GM18498 (cell line): Measurements from ENCODE around the gene GNG7.
A peak's percentile ranks its signal among the peaks of the same experiment; 100 is the strongest.
"Not testable (repeated sequence)": the region's sequence is repeated elsewhere in the genome, so short reads cannot be mapped to it uniquely, and the experiment has no call there.

Experiments
- ATAC-seq: cut with Tn5 transposase; IDR thresholded peaks from one replicate; pipeline ENCODE4 v1.9.1; 2021; ENCODE audit warnings: mild to moderate bottlenecking, moderate library complexity; ENCODE audit not compliant: unreplicated experiment

GNG7 gene

DNA sequence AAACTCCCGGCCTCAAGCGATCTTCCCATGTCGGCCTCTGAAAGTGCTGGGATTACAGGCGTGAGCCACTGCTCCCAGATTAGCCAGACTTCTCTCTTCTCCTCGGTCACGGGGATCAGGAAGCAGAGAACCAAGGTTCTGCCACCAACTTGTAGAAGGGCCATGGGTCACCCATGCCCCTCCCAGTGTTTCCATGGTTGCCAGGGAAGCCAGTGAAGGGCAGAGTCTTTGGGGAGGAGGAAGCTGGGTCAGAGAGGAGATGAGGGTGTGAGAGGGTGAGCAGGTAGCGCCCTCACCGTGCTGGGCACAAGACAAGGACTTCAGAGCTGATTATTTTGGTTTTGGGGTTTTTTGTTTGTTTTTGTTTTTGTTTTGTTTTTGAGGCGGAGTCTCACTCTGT, 77.1 kb downstream of the GNG7 start:
- ATAC-seq = no peak

DNA sequence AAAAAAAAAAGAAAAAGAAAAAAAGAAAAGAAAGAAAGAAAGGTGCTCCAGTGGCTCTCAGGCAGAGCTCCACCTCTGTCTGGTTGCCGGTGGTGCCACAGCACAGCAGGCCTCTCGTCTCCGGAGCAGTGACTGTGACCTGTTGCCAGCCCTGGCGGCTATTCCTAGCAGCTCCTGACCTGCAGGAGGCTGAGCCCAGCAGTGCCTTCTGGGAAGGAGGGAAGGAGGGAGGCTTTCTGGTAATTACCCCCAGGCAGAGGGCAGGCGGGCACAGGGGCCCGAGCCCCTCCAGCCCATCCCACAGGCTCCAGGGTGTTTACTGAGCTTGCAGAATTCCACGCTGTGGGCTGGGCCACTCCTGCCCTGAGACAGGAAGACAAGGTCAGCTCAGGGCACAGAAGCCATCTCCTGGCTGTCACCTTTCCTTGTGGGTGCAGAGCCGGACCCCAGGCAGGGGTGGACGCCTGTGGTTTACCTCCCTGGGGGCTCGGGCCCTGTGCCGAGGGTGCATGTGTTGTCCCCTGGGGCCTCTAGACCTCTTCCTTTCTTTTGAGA, 77.9 kb downstream of the GNG7 start:
- ATAC-seq = no peak

GRCh38 chr19:2623798-2624197, 78.7 kb downstream of the GNG7 start:
- ATAC-seq = no peak

DNA sequence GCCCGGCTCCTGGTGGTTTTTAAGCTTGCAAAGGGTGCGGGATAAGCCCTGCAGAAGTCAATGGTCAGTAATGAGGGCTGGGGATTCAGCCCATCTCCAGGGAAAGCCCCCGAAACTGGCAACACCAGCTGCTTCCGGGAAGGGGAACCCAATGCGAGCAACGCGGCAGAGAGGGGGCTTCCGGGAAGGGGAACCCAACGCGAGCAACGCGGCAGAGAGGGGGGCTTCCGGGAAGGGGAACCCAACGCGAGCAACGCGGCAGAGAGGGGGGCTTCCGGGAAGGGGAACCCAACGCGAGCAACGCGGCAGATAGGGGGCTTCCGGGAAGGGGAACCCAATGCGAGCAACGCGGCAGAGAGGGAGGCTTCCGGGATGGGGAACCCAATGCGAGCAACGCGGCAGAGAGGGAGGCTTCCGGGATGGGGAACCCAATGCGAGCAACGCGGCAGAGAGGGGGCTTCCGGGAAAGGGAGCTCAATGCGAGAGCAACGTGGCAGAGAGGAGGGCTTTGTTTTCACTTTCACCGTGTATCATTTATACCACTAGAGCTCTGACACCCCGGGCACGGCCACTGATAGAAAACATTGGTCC, 80.0 kb downstream of the GNG7 start:
- not testable (repeated sequence) for ATAC-seq

DNA sequence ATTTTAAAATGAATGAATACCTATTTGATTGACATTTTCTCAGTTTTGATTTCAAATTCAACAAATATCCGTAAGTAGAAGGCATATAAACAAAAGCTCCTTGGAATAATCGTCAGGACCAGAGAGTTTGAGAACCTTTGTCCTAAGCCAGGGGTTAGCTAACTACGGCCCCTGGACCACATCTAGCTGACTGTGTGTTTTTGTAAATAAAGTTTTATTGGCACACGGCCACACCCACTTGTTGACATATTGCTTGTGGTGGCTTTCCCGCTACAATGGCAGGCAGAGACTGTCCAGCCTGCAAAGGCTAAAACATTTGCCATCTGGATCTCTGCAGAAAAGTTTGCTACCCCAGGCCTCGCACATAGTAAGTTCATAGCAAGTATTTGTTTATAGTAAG, 83.4 kb downstream of the GNG7 start:
- ATAC-seq = no peak

DNA sequence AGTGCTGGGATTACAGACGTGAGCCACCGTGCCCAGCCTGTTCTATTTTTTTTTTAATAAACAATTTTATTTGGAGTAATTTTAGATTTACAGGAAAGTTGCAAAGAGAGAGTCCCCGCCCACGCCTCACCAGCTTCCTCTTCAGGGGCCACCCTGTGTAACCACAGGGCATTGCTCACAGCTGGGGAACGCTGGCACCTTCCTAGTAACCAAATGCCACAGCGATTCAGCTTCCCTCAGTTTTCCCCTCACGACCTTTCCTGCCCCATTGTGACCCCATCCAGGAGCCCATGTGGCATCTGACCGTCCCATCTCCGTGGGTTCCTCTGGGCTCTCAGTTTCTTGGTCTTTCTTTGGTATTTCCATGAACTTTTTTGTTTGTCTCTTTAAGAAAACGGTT, 83.9 kb downstream of the GNG7 start:
- no peak for ATAC-seq

GRCh38 chr19:2617393-2618165, 84.9 kb downstream of the GNG7 start:
- no peak for ATAC-seq

- no peak for ATAC-seq
Observed at GRCh38 chr19:2616741-2617392, 85.6 kb downstream of the GNG7 start.

DNA sequence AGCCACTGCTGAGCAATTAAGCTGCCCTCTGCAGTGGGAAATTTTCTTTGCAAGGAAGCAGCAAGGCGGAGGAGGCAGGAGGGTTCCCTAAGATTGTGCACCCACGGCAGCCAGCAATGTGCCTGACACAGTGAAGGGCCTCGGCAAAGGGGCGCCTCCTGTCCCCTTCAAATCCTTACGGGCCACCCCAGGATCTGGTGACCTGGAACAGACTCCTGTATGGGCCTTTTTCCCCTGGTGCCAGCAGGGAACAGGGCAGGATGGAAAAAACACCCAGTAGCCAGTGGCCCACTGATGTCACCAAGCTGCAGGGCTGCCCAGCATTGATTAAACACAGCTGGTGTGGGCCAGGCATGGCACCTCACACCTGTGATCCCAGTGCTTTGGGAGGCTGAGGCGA, 86.7 kb downstream of the GNG7 start:
- no peak for ATAC-seq

DNA sequence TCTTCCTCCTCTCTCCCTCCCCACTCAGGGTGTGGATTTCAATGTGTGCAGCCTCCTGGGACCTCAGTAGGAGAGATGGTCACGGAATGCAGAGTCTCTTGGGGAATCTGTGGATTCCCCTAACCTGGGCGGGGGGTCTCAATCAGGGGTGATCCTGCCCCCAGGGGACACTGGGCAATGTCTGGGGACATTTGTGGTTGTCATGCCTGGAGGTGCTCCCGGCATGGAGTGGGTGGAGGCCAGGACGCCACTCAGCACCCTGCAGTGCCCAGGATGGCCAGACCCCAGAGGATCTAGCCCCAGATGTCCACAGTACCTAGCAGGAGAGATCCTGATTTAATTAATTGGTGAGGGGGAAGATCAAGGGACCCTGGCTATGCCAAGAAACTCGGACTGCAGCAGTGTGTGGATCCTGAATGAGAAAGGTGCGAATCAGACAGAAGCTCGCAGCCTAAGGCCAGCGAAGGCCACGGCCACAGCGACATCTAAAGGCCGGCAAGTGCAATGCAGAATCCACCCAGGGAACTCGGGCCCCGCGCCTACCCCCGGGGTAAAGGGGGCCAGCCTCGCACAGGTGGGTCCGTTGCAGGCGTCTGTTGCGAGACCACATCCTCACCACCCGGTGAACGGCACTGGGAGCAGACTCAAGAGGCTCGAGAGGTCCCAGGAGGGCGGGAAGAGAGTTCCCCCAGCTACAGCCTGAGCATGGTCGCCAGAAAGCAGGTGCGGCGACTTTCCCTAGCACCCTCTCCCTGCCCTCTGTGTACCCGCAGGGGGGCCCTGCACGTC, 88.8 kb downstream of the GNG7 start:
- no peak for ATAC-seq

DNA sequence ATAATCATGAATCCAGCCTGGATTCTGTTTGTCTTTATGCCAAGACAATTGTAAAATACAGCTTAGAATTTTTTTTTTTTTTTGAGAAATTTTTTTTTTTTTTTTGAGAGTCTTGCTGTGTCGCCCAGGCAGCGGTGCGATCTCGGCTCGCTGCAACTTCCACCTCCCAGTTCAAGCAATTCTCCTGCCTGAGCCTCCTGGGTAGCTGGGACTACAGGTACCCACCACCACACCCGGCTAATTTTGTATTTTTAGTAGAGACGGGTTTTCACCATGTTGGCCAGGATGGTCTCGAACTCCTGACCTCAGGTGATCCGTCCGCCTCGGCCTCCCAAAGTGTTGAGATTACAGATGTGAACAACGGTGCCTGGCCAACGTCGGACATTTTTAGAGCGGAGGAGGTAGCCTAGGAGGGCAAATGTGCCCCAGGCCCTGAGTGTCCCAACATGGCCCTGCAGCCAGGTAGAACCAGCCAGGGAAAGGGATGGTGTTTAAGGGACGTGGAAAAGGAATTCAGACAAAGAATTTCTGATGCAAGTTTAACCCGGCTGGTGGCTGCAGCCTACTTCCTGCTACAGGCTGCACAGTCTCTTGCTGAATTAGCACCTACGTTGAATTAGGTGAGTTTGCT, 89.8 kb downstream of the GNG7 start:
- no peak for ATAC-seq

GRCh38 chr19:2611483-2612464, 90.7 kb downstream of the GNG7 start:
- no peak for ATAC-seq

- ATAC-seq = no peak
Observed at GRCh38 chr19:2610637-2611482, 91.6 kb downstream of the GNG7 start.

GRCh38 chr19:2609389-2610116, 92.9 kb downstream of the GNG7 start:
- no peak for ATAC-seq

DNA sequence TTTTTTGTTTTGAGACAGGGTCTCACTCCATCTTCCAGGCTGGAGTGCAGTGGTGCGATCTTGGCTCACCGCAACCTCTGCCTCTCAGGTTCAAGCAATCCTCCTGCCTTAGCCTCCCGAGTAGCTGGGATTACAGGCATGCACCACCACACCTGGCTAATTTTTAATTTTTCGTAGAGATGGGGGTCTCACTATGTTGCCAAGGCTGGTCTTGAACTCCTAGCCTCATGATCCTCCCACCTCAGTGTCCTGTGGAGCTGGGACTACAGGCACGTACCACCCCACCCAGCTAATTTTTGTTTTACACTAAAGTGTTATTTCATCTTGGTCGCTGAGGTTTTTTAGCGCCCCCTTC, 93.5 kb downstream of the GNG7 start:
- not testable (repeated sequence) for ATAC-seq

DNA sequence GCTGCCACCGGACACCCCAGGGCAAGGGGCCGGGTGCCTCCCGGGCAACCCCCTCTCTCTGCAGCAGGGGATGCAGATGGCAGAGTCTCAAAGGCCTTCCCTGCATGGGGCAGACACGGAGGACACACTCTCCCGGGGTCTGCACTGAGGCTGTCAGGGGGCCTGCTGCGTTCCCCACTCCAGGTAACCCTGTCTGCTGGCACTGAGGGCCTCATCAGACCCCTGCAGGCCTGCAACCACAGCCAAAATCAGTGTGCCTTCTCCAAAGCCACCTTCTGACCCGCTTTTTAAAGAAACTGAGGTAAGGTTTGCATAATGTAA, 93.9 kb downstream of the GNG7 start:
- ATAC-seq = no peak

DNA sequence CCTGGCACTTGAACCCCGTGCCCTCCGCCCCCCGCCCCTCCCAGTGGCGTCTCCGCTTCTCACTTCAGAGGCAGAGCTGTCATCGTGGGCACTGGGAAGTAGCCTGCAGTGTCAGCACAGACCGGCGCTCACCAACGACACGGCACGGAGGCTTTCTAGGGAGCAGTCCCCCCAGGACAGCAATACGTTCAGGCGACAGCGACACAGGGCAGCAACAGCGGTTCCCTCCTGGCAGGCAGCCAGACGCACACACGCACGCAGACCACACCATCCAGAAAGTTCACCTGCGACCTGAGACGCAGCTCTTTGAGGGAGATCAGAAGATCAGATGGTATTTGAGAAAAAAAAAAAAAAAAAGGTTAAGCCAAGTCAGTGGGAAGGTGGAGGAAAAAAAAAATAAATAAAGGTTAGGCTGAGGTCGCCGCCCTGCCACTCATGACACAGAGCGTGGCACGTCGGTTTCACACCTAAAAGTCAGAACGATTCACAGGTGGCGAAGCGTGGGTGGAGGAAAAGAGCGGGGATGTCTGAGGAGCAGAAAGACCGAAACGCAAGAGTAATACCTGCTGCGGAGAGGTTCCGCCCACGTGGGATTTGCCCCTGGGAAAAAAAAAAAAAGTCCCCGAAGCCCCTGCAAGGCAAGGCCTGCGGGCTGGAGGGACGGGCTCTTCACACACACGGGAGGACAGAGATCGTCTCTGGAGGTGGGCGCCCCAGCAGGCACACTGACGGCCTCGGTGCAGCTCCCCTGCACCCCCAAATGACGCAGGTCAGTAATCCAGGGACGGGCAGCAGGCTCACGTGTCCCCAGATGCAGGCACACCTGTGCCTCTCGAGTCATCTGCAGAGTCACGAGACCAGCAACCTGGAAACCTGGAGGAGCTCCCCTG, 94.5 kb downstream of the GNG7 start:
- peak; percentile 41 for ATAC-seq
